SK-N-MC (cell line): ENCODE results near the gene TMEM74B.

Experiments
- DNase-seq: peaks from one replicate; pipeline ENCODE4 v3.0.0-alpha.2; 2011; ENCODE audit warnings: low read depth, low spot score
- H3K27ac ChIP-seq: fragments of 200-600 bp; sonication (generic); 2 replicates; pipeline ENCODE4 v1.5.1; 2016; ENCODE audit warnings: mixed run types
- H3K36me3 ChIP-seq: fragments of 200-600 bp; sonication (generic); 2 replicates; pipeline ENCODE4 v1.6.1; 2017; ENCODE audit warnings: antibody characterized with exemption, low read length, mixed read lengths; ENCODE audit not compliant: insufficient read depth
- H3K4me3 ChIP-seq: fragments of 200-600 bp; sonication (generic); 2 replicates; pipeline ENCODE4 v1.5.1; 2016
- H3K9ac ChIP-seq: fragments of 200-600 bp; sonication (generic); 2 replicates; pipeline ENCODE4 v1.8.0; 2017; ENCODE audit warnings: mixed run types, mixed read lengths; ENCODE audit not compliant: insufficient read length
- H3K9me3 ChIP-seq: fragments of 200-600 bp; sonication (generic); 2 replicates; pipeline ENCODE4 v1.6.1; 2017; ENCODE audit warnings: low read depth, mild to moderate bottlenecking, antibody characterized with exemption, low read length, moderate library complexity, mixed read lengths
- EZH2 ChIP-seq: fragments of 200-600 bp; sonication (generic); IDR thresholded peaks from one replicate; pipeline ENCODE4 v1.6.1; 2017; ENCODE audit warnings: antibody characterized with exemption
- FOXP2 ChIP-seq: optimal IDR thresholded peaks from 2 replicates; pipeline ENCODE3; 2011; ENCODE audit warnings: mild to moderate bottlenecking, moderate library complexity; ENCODE audit not compliant: insufficient read depth; ENCODE audit errors: extremely low read length, control extremely low read depth
- POLR2AphosphoS5 ChIP-seq: IDR thresholded peaks from 2 replicates; pipeline ENCODE4 v1.6.1; 2012; ENCODE audit warnings: mild to moderate bottlenecking, low read depth, low read length, borderline replicate concordance

Gene TMEM74B

DNA sequence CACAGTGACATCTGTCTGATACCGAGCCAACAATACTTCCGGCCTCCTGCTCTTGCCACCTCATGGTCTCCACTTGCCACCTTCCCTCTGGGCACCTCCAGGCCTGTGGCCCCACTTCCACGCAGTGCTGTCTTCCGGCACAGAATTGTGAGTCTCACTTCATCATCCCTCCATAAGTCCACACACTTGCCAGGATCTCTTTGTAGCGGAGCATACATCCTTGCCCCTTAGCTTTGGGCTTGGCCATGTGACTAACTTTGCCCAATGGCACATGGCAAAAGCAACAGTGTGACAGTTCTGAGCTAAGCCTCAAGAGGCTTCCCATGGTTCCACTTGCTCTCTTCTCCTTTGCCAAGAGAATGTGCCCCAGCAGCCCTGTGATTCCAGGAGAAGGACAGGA is 14.0 kb upstream of the TMEM74B start:
- H3K9me3 ChIP-seq = no peaks in the 10 kb centered on the region
- H3K27ac ChIP-seq = no peak overlapping the region
- H3K9ac ChIP-seq = no peak overlapping the region
- DNase-seq = no peak
- TF ChIP-seq FOXP2 = no peak
- H3K4me3 ChIP-seq = no peak overlapping the region
- H3K36me3 ChIP-seq = no peaks in the 10 kb centered on the region

DNA sequence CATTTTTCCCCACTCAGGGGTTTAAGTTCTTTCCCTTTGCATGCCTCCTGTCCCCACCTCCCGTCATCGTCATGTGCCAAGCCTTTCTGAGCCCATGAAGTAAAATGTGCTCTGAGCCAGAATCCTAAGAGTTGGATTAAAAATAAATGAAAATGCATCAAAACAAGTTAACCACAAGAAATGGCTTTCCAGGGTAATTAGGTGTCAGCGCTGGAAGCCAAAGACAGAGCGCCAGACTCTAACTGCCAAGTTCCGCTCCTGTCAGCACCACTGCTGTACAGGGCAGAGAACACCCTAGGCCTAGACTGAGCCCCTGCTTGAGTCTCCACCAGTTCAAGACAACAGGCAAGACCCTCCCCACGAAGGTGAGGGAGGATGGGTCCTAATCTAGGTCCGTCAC is 13.0 kb upstream of the TMEM74B start:
- no peak overlapping the region for H3K4me3 ChIP-seq
- no peak for DNase-seq
- no peaks in the 10 kb centered on the region for H3K9me3 ChIP-seq
- H3K36me3 ChIP-seq = no peaks in the 10 kb centered on the region
- TF ChIP-seq FOXP2 (no peak), EZH2 (no peak), POLR2AphosphoS5 (no peak)
- H3K27ac ChIP-seq = no peak overlapping the region
- no peak overlapping the region for H3K9ac ChIP-seq

DNA sequence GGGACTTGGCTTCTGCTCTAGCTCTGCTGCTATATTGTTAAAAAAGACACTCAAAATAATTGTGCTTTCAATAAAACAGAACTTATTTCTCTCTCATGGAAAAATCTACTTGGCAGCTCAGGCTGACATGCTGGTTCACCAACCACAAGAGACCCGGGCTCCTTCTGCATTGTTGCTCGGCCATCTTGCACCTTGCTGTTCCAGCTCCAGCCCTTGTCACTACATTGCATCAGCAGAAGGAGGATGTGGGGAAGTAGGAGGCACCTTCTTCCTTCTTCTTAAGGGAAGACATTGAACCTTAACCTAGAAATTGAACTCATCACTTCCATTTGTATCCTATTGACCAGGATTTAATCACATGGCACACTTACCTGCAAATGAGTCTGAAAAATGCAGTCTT is 11.9 kb upstream of the TMEM74B start:
- Histone ChIP-seq H3K27ac (no peak overlapping the region), H3K9me3 (no peaks in the 10 kb centered on the region), H3K9ac (no peak overlapping the region), H3K36me3 (no peaks in the 10 kb centered on the region), H3K4me3 (no peak overlapping the region)
- no peak for DNase-seq
- TF ChIP-seq FOXP2 (no peak), POLR2AphosphoS5 (no peak), EZH2 (no peak)

DNA sequence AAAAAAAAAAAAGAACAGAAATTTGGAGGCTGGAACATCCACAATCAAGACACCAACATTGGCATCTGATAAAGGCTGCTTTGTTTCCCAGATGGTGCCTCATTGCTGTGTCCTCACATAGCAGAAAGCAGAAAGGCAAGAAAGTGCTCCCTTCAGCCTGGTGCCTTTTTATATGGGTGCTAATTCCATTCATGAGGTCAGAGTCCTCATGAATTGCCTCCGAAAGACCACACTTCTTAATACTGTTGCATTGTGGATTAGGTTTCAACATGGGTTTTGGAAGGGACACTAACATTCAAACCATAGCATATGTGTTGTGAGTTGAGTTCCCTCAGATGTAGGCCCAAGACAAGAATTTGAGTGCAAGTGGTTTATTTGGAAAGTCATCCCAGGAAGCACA is 10.4 kb upstream of the TMEM74B start:
- no peak for TF ChIP-seq EZH2
- no peak for TF ChIP-seq POLR2AphosphoS5
- no peak for TF ChIP-seq FOXP2
- no peak overlapping the region for H3K9ac ChIP-seq
- H3K27ac ChIP-seq = no peak overlapping the region
- H3K9me3 ChIP-seq = no peaks in the 10 kb centered on the region
- no peaks in the 10 kb centered on the region for H3K36me3 ChIP-seq
- DNase-seq = no peak
- H3K4me3 ChIP-seq = no peak overlapping the region

DNA sequence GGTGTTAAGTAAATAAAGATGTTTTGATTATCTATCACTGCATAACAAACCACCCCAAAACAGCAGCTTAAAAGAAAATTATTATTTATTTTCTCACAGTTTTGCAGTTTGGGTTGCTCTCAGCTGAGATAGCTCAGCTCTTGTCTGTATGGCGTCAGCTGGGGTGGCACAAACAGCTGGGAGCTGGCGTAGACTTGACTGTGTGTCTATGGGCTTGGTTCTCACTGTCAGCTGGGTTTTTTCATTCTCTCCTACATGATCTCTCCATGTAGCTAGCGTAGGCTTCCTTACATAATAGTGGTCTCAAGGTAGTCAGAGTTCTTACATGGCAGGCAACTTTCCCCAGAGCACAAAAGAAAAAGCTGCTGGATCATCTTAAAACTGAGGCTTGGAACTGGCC is 6.5 kb upstream of the TMEM74B start:
- no peaks in the 10 kb centered on the region for H3K9me3 ChIP-seq
- H3K4me3 ChIP-seq = no peak overlapping the region
- no peak for TF ChIP-seq POLR2AphosphoS5
- no peak for TF ChIP-seq EZH2
- no peak for TF ChIP-seq FOXP2
- no peak overlapping the region for H3K9ac ChIP-seq
- H3K36me3 ChIP-seq = no peaks in the 10 kb centered on the region
- H3K27ac ChIP-seq = no peak overlapping the region
- DNase-seq = no peak

DNA sequence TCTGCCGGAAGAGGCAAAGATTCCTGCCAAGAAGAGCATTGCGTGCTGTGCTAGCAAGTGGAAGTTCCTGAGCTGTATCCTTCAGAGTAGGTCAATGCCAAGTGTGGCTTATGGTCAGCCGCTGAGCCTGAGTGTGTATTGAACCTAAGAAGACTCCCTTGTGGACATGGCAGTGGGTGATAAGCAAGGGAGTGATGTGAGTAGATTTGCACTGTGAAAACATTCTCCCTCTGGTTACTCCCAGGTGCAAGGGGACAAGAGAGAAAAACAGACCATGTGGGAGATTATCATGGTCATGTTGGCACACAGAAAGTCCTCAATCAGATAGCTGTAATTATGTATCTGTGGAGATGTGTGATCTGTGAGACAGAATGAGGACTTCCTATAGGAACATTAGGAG is 6.1 kb upstream of the TMEM74B start:
- no peak overlapping the region for H3K9ac ChIP-seq
- TF ChIP-seq EZH2 (no peak), FOXP2 (no peak)
- no peak for DNase-seq
- H3K27ac ChIP-seq = no peak overlapping the region
- H3K9me3 ChIP-seq = no peaks in the 10 kb centered on the region
- H3K36me3 ChIP-seq = no peaks in the 10 kb centered on the region
- H3K4me3 ChIP-seq = no peak overlapping the region

DNA sequence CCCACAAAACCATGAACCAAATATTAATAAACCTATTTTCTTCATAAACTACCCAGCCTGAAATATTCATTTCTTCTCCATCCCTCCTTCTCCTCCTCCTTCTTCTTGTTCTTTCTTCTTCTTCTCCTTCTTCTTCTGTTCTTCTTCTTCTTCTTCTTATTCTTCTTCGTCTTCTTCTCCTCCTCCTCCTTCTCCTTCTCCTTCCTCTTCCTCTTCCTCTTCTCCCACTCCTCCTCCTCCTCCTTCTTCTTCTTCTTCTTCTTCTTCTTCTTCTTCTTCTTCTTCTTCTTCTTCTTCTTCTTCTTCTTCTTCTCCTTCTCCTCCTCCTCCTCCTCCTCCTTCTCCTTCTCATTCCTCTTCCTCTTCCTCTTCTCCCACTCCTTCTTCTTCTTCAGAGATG is 5.0 kb upstream of the TMEM74B start:
- TF ChIP-seq FOXP2 = no peak
- no peak for TF ChIP-seq EZH2
- TF ChIP-seq POLR2AphosphoS5 = no peak
- H3K4me3 ChIP-seq = no peak overlapping the region

DNA sequence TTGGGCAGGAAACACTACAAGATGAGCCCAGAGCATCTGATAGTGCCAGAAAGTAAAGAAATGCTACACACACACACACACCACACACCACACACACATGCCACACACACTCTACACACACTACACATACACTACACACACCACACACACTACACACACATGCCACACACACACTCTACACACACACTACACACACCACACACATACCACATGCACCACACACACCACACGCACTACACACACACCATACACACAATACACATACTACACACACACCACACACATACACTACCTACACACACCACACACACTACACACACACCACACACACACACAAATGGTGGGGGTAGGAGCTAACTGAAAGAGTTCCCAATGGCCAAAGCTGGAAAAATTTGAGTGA is 3.6 kb upstream of the TMEM74B start:
- no peak overlapping the region for H3K4me3 ChIP-seq

More for the DNA sequence above, 5.0 kb upstream of the TMEM74B start:
- H3K27ac ChIP-seq = no peak overlapping the region
- H3K36me3 ChIP-seq = no peaks in the 10 kb centered on the region
- H3K9me3 ChIP-seq = no peaks in the 10 kb centered on the region
- no peak overlapping the region for H3K9ac ChIP-seq
- no peak for DNase-seq

DNA sequence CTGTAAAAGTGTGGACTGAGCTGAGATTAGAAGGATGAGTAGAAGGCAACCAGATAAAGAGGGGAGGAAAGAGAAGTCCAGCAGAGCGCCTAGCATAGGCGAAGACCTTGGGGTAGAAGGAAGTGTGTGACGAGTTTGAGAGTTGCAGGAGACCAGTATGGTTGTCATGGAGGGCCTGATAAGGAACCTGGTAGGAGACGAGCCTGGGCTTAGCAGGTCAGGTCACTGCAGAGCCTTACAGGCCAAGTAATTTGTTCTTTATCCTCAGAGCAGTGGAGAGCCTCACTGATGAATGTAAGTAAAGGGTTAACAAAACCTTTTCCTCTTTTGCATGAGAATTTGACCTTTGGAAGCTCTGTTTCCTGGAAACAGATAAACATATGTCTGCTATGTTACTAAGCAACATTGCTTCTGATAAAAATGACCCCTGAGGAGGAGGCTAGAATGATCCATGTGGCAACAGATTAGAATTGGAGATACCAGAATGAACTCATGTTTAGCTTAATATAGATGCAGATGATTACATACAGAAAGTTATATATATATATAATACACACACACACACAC is 2.9 kb upstream of the TMEM74B start:
- DNase-seq = no peak
- no peak overlapping the region for H3K4me3 ChIP-seq
- H3K9me3 ChIP-seq = no peaks in the 10 kb centered on the region

More for the DNA sequence above, 3.6 kb upstream of the TMEM74B start:
- Histone ChIP-seq H3K36me3 (no peaks in the 10 kb centered on the region), H3K27ac (no peak overlapping the region), H3K9ac (no peak overlapping the region), H3K9me3 (no peaks in the 10 kb centered on the region)
- no peak for DNase-seq
- TF ChIP-seq FOXP2 (no peak), EZH2 (no peak), POLR2AphosphoS5 (no peak)

More for the DNA sequence above, 2.9 kb upstream of the TMEM74B start:
- Histone ChIP-seq H3K9ac (no peak overlapping the region), H3K36me3 (no peaks in the 10 kb centered on the region), H3K27ac (no peak overlapping the region)
- TF ChIP-seq EZH2 (no peak), FOXP2 (no peak)
